Tibial nerve (tissue), 4 donors: Measurements from ENCODE around the gene APOL2. TPM values are rescaled to one million over a fixed set of nuclear protein-coding genes. Genes with fewer than 3 reads are reported as not detected.
"Not testable (repeated sequence)": the region's sequence is repeated elsewhere in the genome, so short reads cannot be mapped to it uniquely, and the experiment has no call there.

Source experiments
- DNase-seq, 2 donors: peaks; one replicate each; pipeline ENCODE4 v3.0.0-alpha.2; 2019; ENCODE audit warnings: low spot score in 2 of 2
- H3K27ac ChIP-seq, 4 donors: fragments of 200-600 bp; sonication (generic) in 3 of 4; one replicate each; pipeline ENCODE4 v1.5.1; 2017 to 2019; ENCODE audit warnings: mild to moderate bottlenecking in 1 of 4
- H3K27me3 ChIP-seq, 2 donors: fragments of 200-600 bp; sonication (generic) in 1 of 2; one replicate each; pipeline versions ENCODE4 v1.5.1 to v1.6.0; 2017 to 2019
- H3K36me3 ChIP-seq, 3 donors: fragments of 200-600 bp; sonication (generic); one replicate each; pipeline ENCODE4 v1.5.1; 2018 to 2019
- H3K4me1 ChIP-seq, 4 donors: fragments of 200-600 bp; sonication (generic) in 3 of 4; one replicate each; pipeline ENCODE4 v1.5.1; 2017 to 2019
- H3K4me3 ChIP-seq, 4 donors: fragments of 200-600 bp; sonication (generic) in 3 of 4; one replicate each; pipeline ENCODE4 v1.5.1; 2017 to 2019; ENCODE audit warnings: mild to moderate bottlenecking in 1 of 4, moderate library complexity in 1 of 4
- H3K9me3 ChIP-seq, 4 donors: fragments of 200-600 bp; sonication (generic) in 3 of 4; one replicate each; pipeline ENCODE4 v1.5.1; 2017 to 2019
- EP300 ChIP-seq, 2 donors: sonication (generic); formaldehyde crosslinking; IDR thresholded peaks; one replicate each; pipeline ENCODE4 v1.6.1; 2017; ENCODE audit warnings: antibody characterized with exemption in 2 of 2, mild to moderate bottlenecking in 1 of 2
- POLR2A ChIP-seq, 2 donors: fragments of 450-650 bp; IDR thresholded peaks; one replicate each; pipeline ENCODE4 v1.6.1; 2017; ENCODE audit warnings: antibody characterized with exemption in 2 of 2, mild to moderate bottlenecking in 2 of 2, moderate library complexity in 2 of 2
- WGBS, 2 donors: methylation state at CpG; one replicate each; pipeline ENCODE4 v1.1.5; 2018; 5-methylcytosine and 5-hydroxymethylcytosine counted together
- total RNA-seq, 4 donors: library from RNA; depleted of rRNA; stranded (reverse); fragments of >200 nt; gene quantifications; one replicate each; pipeline ENCODE4 v1.1.0, GENCODE V29; 2016
- TF ChIP-seq, protein P1 (sequence below), 5 experiments: fragments of 200-600 bp in 3 of 5; fragments of 450-650 bp in 2 of 5; sonication (generic) in 3 of 5; IDR thresholded peaks; one replicate each; pipeline ENCODE4 v1.5.1; 2016 to 2019; ENCODE audit warnings: antibody characterized with exemption in 5 of 5, mild to moderate bottlenecking in 3 of 5, moderate library complexity in 2 of 5

Gene APOL2
- total RNA-seq, 4 donors from 2014 or later = 76.9 to 112 (median 79.4) TPM

GRCh38 chr22:36228944-36229343 is 10.4 kb downstream of the APOL2 start:
- no peak overlapping the region for H3K27ac ChIP-seq
- WGBS, 2 donors = 78 to 81% methylated on average over 7 of the region's 7 CpGs
- H3K9me3 ChIP-seq = no peaks in the 10 kb centered on the region
- H3K4me1 ChIP-seq = peaks cover 0 to 5% (median 0%) of the 10 kb centered on the region in 4 donors
- no peak for TF ChIP-seq EP300 (IDR thresholded peaks at IDR 0.05)
- no peak for DNase-seq
- peaks cover 2 to 90% (median 28%) of the 10 kb centered on the region in 3 donors for H3K36me3 ChIP-seq
- H3K27me3 ChIP-seq = no peaks in the 10 kb centered on the region
- H3K4me3 ChIP-seq = no peak overlapping the region

DNA sequence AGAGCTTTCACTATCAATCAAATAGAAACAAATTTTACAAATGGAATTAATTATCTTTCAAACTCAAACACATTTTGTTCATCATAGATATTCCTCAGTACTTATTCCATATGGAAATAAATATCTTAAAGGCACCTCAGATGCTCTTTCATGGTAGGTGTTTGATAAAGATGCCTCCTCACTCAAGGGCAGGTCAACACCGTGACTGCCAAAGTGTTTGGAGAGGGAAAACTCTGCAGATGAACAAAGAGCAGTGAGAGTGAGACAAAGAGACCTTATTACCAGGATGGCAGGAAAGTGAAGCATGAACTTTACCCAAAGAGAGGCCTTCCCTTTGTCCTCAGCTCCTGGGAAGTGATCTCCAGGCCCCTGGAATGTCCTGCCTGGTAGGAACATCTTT is 11.0 kb downstream of the APOL2 start:
- H3K4me1 ChIP-seq, H3K9me3 ChIP-seq, H3K27me3 ChIP-seq, DNase-seq, H3K4me3 ChIP-seq, H3K27ac ChIP-seq: not testable (repeated sequence)
- H3K36me3 ChIP-seq = peaks cover 2 to 87% (median 28%) of the 10 kb centered on the region in 3 donors
- 50 to 71% methylated on average over 1 of the region's 1 CpG for WGBS, 2 donors

DNA sequence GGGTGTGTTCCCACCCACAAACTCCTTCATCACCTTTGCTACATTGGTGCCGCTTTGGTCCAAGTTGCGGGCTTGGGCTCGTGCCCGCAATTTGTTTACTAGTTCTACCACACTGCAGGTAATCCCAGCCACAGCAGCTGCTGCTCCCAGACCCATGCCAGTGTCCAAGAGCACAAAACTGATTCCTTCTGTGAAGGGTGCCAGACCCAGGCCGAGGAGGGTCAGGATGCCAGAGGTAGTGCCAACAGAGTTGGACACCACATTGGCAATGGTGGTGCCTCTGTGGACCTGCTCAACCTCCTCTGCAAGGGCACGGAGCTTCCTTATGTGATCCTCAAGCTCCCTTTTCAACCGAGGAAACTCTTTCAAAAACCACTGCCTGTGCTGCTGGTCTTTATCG is 11.5 kb downstream of the APOL2 start:
- no peaks in the 10 kb centered on the region for H3K9me3 ChIP-seq
- H3K4me1 ChIP-seq = no peaks in the 10 kb centered on the region
- no peak for DNase-seq
- H3K27ac ChIP-seq = no peak overlapping the region
- peaks cover 2 to 86% (median 28%) of the 10 kb centered on the region in 3 donors for H3K36me3 ChIP-seq
- H3K4me3 ChIP-seq = no peak overlapping the region
- TF ChIP-seq EP300 (IDR thresholded peaks at IDR 0.05) = no peak
- TF ChIP-seq, protein P1, sequence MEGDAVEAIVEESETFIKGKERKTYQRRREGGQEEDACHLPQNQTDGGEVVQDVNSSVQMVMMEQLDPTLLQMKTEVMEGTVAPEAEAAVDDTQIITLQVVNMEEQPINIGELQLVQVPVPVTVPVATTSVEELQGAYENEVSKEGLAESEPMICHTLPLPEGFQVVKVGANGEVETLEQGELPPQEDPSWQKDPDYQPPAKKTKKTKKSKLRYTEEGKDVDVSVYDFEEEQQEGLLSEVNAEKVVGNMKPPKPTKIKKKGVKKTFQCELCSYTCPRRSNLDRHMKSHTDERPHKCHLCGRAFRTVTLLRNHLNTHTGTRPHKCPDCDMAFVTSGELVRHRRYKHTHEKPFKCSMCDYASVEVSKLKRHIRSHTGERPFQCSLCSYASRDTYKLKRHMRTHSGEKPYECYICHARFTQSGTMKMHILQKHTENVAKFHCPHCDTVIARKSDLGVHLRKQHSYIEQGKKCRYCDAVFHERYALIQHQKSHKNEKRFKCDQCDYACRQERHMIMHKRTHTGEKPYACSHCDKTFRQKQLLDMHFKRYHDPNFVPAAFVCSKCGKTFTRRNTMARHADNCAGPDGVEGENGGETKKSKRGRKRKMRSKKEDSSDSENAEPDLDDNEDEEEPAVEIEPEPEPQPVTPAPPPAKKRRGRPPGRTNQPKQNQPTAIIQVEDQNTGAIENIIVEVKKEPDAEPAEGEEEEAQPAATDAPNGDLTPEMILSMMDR (IDR thresholded peaks at IDR 0.05) = no peak
- 94 to 95% methylated on average over 8 of the region's 8 CpGs for WGBS, 2 donors
- H3K27me3 ChIP-seq = no peaks in the 10 kb centered on the region

- WGBS, 2 donors = 89 to 95% methylated on average over 9 of the region's 9 CpGs
- no peaks in the 10 kb centered on the region for H3K27me3 ChIP-seq
- no peak overlapping the region for H3K27ac ChIP-seq
- peaks cover 2 to 82% (median 27%) of the 10 kb centered on the region in 3 donors for H3K36me3 ChIP-seq
- H3K4me3 ChIP-seq = no peak overlapping the region
- TF ChIP-seq EP300 (IDR thresholded peaks at IDR 0.05) (no peak), POLR2A (IDR thresholded peaks at IDR 0.05) (no peak)
- TF ChIP-seq, protein P1 (IDR thresholded peaks at IDR 0.05) = no peak
- H3K4me1 ChIP-seq = no peaks in the 10 kb centered on the region
- DNase-seq = no peak
- H3K9me3 ChIP-seq = no peaks in the 10 kb centered on the region
Measured at GRCh38 chr22:36227396-36227795, 11.9 kb downstream of the APOL2 start.

GRCh38 chr22:36226189-36226588 is 13.1 kb downstream of the APOL2 start:
- Histone ChIP-seq H3K4me1 (peaks cover 0 to 7% (median 0%) of the 10 kb centered on the region in 4 donors), H3K9me3 (no peaks in the 10 kb centered on the region), H3K36me3 (peaks cover 2 to 69% (median 16%) of the 10 kb centered on the region in 3 donors), H3K27me3 (no peaks in the 10 kb centered on the region), H3K4me3 (no peak overlapping the region), H3K27ac (no peak overlapping the region)
- DNase-seq = no peak
- WGBS, 2 donors = 95 to 98% methylated on average over 5 of the region's 5 CpGs
- no peak for TF ChIP-seq POLR2A (IDR thresholded peaks at IDR 0.05)
- TF ChIP-seq, protein P1 (IDR thresholded peaks at IDR 0.05) = no peak
- TF ChIP-seq EP300 (IDR thresholded peaks at IDR 0.05) = no peak

DNA sequence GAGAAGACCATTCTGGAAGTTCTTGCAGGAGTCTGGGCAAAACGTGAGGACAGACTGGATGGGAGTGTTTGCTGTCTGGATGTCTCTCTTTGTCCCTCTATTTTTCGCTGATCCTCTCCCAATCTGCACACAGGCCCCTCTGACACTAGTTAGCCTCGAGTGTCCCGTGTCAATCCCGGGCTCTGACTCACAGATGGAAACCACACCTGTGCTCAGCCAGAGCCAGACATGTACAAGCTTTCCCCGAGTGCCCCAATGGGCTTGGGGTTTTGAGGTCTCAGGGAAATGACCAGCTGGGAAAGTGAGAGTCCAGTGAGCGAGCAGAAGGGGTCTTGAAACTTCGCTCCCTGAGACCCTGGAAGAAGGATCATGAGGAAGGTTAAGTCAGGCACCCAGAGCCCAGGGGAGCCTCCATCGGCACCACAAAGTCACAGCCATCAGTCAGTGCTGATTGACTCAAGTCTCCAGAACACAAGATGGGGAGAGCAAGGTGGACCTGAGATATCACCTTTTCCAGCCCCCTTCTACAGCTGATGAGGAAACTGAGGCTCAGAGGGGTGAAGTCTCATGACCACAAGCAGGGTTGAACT is 13.9 kb downstream of the APOL2 start:
- no peak for DNase-seq
- WGBS, 2 donors = 70 to 85% methylated on average over 9 of the region's 9 CpGs
- Histone ChIP-seq H3K9me3 (no peaks in the 10 kb centered on the region), H3K36me3 (peaks cover 2 to 62% (median 11%) of the 10 kb centered on the region in 3 donors), H3K27me3 (no peaks in the 10 kb centered on the region), H3K4me1 (peaks cover 0 to 14% (median 0%) of the 10 kb centered on the region in 4 donors), H3K27ac (no peak overlapping the region), H3K4me3 (no peak overlapping the region)
- TF ChIP-seq EP300 (IDR thresholded peaks at IDR 0.05) = no peak
- no peak for TF ChIP-seq POLR2A (IDR thresholded peaks at IDR 0.05)
- TF ChIP-seq, protein P1 (IDR thresholded peaks at IDR 0.05) = no peak
